Fibroblast of skin of back (primary cell): Measurements from ENCODE around the gene SLC2A4RG.

Source experiments
- DNase-seq: peaks from one replicate; pipeline ENCODE4 v3.0.0-alpha.2; 2013

Gene SLC2A4RG

DNA sequence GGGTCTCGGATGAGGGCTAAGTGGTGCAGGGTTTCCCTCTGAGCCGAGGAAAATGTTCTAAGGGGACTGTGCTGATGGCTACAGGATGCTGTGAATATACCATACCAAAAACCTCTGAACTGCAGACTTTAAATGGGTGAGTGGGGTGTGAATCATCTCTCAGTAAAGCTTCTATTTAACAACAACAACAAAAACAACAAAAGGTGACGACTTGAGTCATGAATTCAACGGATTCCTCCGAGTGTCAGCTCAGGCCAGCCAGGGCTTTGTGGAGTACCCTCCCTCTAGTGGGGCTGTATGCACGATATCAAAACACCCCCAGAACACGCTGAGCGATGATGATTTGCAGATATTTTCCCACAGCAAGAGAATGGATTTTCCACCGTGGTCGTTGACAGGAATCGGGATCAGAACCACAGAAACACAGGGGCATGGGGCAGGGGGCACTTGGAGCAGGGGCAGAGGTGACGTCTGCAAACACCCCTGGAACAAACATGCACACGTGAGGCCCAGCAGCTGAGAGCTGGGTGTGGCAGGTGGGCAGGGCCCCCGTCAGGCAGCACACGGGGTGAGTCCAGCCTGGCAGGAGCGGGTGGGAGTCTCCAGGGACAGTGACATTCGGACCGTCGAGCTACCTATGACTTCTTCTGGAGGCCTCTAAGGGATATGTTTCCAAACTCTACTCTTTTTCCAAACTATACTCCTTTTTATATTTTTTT is 38.6 kb downstream of the SLC2A4RG start:
- DNase-seq = no peak

- no peak for DNase-seq
These were observed 39.3 kb downstream of the SLC2A4RG start for GRCh38 chr20:63778857-63779256.

- DNase-seq = no peak
These were observed 41.6 kb downstream of the SLC2A4RG start for GRCh38 chr20:63781181-63781580.

GRCh38 chr20:63782051-63782471 is 42.5 kb downstream of the SLC2A4RG start:
- no peak for DNase-seq

GRCh38 chr20:63782521-63782971 is 43.0 kb downstream of the SLC2A4RG start:
- DNase-seq = no peak

DNA sequence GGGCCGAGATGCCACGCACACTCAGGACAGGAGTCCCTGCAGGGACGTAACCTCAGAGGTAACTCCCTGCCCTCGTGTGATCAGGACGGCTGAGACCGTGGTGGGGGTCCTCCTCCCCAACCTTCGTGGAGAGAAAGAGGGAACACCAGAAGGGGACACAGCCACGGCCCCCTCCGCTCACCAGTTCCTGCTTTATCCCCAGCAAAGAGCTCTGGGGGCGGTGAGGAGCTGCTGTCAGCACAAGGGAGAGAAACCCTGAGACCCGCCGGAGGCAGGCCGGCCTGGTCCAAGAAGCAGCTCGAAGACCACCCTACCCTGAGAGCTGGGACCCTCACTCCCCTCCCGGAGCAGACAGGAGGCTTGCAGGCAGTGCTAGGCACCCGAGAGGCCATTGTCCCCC is 44.4 kb downstream of the SLC2A4RG start:
- DNase-seq = no peak

- no peak for DNase-seq
These were observed 46.1 kb downstream of the SLC2A4RG start for GRCh38 chr20:63785691-63786131.

DNA sequence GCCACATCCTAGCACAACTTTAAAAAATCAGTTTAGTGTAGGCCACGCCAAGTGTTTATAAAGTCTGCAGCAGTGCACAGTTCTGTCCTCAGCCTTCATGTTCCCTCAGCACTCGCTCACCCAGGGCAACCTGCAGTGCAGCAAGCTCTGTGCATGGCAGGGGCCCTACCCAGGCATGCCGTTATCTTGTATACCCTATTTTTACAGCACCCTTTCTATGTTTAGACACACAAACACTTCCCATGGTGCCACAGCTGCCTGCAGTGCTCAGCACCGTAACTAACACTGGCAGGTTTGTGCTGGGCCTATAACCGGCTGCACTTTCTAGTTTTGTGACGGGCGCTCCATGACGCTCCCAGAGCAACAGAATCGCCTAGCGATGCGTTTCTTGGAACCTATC is 47.7 kb downstream of the SLC2A4RG start:
- DNase-seq = no peak

DNA sequence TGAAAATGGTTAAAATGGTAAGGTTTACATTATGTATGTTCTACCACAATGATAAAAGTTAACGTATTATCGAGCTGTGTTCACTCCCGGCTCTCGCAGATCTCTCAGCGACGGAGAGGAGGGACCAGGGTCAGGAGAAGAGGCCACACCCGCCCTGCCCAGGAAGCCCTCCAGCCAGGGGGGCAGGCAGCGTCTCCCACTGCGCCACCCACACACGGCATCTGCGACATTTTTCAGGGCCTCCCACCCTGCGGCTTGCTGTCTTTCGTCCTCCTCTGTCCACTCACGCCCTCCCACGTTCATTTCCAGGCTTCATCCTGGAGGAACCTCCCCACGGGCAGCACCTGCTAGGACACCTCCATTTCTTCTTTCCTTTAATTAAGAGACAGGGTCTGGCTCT is 48.2 kb downstream of the SLC2A4RG start:
- no peak for DNase-seq

DNA sequence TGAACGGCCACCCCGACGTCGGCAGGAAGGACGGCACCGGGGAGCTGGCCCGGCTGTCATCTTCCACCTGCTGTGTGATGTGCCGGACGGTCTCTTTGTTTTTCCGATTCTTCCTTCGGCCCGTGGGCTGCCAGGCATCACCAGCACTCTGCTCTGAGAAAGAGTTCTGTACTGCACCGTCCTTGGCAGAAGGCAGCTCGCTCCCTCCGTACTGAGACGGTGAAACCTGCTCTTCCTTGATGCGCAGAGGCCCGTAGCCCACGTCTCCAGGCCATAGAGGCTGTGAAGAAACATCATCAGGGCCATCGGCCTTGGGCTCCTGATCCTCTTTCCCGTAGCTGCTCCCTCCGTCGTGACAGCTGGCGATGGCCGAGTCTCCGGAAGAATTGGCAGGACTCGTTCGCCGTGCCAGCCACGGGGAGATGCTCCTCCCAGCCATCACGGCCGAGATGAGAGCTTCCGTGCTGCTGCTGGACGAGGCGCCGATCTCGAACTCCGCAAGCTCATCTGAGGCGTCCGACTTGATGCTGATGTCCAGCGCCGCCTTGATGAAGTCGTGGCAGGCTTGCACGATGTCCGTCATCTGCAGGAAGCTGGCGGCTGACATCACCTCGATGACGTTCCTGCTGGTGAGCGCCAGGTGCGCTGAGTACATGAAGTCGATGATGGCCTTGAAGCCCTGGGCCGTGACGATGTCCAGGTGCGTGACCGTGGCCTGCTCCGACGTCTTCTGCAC is 50.4 kb downstream of the SLC2A4RG start:
- no peak for DNase-seq

GRCh38 chr20:63790572-63791168 is 51.1 kb downstream of the SLC2A4RG start:
- DNase-seq = no peak

DNA sequence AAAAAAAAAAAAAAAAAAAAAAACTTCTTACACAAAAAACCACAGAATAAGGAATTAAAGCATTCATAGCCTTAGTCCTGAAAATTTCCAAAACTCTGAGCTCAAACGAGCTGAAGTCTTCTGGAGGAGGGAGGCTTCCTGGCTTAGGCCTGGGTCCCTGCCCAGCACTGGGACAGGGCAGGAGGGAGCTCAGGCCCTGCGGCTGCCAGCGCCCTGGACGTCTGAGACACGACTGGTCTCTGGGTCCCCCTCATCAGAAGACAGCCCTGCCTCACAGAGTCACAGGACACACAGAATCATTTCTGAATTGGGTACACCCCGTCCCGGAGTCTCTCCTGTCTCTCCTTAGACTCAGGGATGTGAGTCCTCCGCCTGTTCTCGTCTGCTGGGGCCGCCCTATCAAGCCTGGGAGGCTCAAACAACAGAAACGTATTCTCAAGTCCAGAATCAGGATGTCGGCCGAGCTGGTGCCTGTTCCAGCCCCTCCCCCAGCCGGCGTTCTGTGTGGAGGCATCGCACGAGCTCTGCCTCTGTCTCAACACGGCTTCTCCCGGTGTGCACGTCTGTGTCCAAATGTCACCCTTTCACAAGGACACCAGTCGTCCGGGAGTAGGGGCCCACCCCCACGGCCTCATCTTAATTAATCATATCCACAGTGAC is 52.1 kb downstream of the SLC2A4RG start:
- DNase-seq = no peak

- DNase-seq = no peak
These were observed 53.3 kb downstream of the SLC2A4RG start for GRCh38 chr20:63792866-63793265.
